SU-DHL-6 (cell line): Measurements from ENCODE around the gene MNAT1.

ENCODE experiments used
- H2AFZ ChIP-seq: fragments of 200-600 bp; sonication (generic); 2 replicates; pipeline ENCODE4 v1.6.1; 2014; ENCODE audit warnings: low read depth, mild to moderate bottlenecking, moderate library complexity, mixed read lengths, antibody characterized with exemption, low read length; ENCODE audit not compliant: severe bottlenecking
- H3F3A ChIP-seq: fragments of 200-600 bp; shearing (Covaris generic); 2 replicates; pipeline ENCODE4 v1.6.0; 2016; ENCODE audit warnings: antibody characterized with exemption, mild to moderate bottlenecking; ENCODE audit not compliant: insufficient read depth
- H3K27ac ChIP-seq: fragments of 200-600 bp; sonication (generic); 2 replicates; pipeline ENCODE4 v1.5.1; 2016; ENCODE audit warnings: low read depth, mild to moderate bottlenecking, low read length, moderate library complexity, mixed read lengths
- H3K27me3 ChIP-seq: fragments of 200-600 bp; sonication (generic), shearing (Covaris generic); 2 replicates; pipeline ENCODE4 v1.6.0; 2014; ENCODE audit warnings: mild to moderate bottlenecking, low read length
- H3K36me3 ChIP-seq: fragments of 200-600 bp; sonication (generic); 2 replicates; pipeline ENCODE4 v1.6.1; 2014; ENCODE audit warnings: mild to moderate bottlenecking, low read length, mixed read lengths
- H3K4me2 ChIP-seq: fragments of 300-600, 200-600 bp; shearing (Covaris generic), sonication (generic); 2 replicates; pipeline ENCODE4 v1.6.0; 2014; ENCODE audit warnings: low read length, low read depth, mild to moderate bottlenecking; ENCODE audit not compliant: poor library complexity, severe bottlenecking
- H3K4me3 ChIP-seq: fragments of 200-600 bp; sonication (generic); 2 replicates; pipeline ENCODE4 v1.5.1; 2014; ENCODE audit warnings: antibody characterized with exemption, low read length, mild to moderate bottlenecking, mixed read lengths; ENCODE audit not compliant: insufficient read depth, poor library complexity, severe bottlenecking
- H3K79me2 ChIP-seq: fragments of 200-600 bp; sonication (generic); 2 replicates; pipeline ENCODE4 v1.6.1; 2014; ENCODE audit warnings: mild to moderate bottlenecking, low read length, moderate library complexity; ENCODE audit not compliant: insufficient read depth
- H3K9ac ChIP-seq: fragments of 200-600 bp; sonication (generic); 2 replicates; pipeline ENCODE4 v1.7.0; 2014; ENCODE audit warnings: mild to moderate bottlenecking, low read length
- H3K9me2 ChIP-seq: fragments of 200-600 bp; sonication (generic); replicated peaks from 2 replicates; pipeline ENCODE4 v1.6.1; 2014; ENCODE audit warnings: low read length; ENCODE audit not compliant: insufficient read depth
- H3K9me3 ChIP-seq: fragments of 200-600 bp; sonication (generic); 2 replicates; pipeline ENCODE4 v1.6.1; 2014; ENCODE audit warnings: low read length, mixed read lengths; ENCODE audit not compliant: insufficient read depth
- H4K20me1 ChIP-seq: fragments of 200-600 bp; sonication (generic); 2 replicates; pipeline ENCODE4 v1.6.1; 2014; ENCODE audit warnings: low read depth, mild to moderate bottlenecking, antibody characterized with exemption, low read length, moderate library complexity, mixed read lengths
- EZH2phosphoT487 ChIP-seq: fragments of 200-600 bp; sonication (generic), shearing (Covaris generic); conservative IDR thresholded peaks from 2 replicates; pipeline ENCODE4 v1.6.1; 2018; ENCODE audit warnings: mild to moderate bottlenecking, antibody characterized with exemption, low read length, moderate library complexity, mixed read lengths
- TF ChIP-seq, protein P1 (sequence below): fragments of 200-600 bp; sonication (generic); IDR thresholded peaks from one replicate; pipeline ENCODE4 v1.5.1; 2017; ENCODE audit warnings: antibody characterized with exemption, mild to moderate bottlenecking, low read length, moderate library complexity; ENCODE audit not compliant: insufficient read depth, poor library complexity, severe bottlenecking

The MNAT1 gene

DNA sequence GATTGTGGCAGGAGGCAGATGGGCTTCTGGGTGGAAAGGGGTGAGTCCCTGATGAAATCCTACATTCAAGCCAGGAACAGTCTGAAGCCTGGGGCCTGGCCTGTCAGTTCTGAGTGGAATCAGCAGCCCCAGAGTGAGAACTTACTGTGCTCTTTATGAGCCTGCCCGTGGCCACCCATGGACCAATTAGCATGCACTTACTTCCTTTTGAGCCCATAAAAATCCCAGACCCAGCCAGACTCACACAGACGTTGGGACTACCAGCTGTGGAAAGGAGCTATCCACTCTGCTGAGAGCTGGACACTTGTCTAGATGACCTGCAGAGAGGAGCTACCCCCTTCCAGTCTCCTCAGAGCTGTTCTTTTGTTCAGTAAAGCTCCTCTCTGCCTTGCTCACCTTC, 104.5 kb downstream of the MNAT1 start:
- Histone ChIP-seq H3K79me2 (no peaks in the 10 kb centered on the region), H3K4me3 (no peak overlapping the region), H3K27me3 (no peaks in the 10 kb centered on the region)

DNA sequence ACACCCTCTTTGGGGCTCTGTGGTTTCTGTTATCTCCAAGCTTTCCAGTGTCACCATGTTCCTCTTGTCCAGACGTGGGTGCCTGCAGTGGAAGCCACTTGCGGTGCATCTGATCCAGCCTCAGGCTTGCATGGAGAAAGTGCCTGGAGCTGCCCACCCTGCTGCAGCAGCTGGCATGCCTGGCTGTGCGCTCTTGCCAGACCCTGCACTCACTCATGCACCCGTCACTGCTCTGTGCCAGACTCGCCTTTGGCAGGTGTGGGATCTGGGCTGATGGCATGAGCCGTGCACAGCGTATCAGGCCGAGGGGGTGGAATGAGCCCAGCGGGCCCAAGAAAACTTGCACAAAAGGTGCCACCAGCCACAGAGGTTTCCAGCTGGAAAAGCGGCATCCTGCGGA, 105.1 kb downstream of the MNAT1 start:
- TF ChIP-seq, protein P1, sequence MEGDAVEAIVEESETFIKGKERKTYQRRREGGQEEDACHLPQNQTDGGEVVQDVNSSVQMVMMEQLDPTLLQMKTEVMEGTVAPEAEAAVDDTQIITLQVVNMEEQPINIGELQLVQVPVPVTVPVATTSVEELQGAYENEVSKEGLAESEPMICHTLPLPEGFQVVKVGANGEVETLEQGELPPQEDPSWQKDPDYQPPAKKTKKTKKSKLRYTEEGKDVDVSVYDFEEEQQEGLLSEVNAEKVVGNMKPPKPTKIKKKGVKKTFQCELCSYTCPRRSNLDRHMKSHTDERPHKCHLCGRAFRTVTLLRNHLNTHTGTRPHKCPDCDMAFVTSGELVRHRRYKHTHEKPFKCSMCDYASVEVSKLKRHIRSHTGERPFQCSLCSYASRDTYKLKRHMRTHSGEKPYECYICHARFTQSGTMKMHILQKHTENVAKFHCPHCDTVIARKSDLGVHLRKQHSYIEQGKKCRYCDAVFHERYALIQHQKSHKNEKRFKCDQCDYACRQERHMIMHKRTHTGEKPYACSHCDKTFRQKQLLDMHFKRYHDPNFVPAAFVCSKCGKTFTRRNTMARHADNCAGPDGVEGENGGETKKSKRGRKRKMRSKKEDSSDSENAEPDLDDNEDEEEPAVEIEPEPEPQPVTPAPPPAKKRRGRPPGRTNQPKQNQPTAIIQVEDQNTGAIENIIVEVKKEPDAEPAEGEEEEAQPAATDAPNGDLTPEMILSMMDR: no peak
- TF ChIP-seq EZH2phosphoT487: no peak
- no peaks in the 10 kb centered on the region for H3K9me2 ChIP-seq
- no peaks in the 10 kb centered on the region for H4K20me1 ChIP-seq
- H3K9ac ChIP-seq: no peak overlapping the region
- H2AFZ ChIP-seq: no peak overlapping the region
- no peaks in the 10 kb centered on the region for H3K79me2 ChIP-seq
- no peaks in the 10 kb centered on the region for H3K9me3 ChIP-seq
- no peaks in the 10 kb centered on the region for H3F3A ChIP-seq
- no peak overlapping the region for H3K4me3 ChIP-seq
- no peaks in the 10 kb centered on the region for H3K36me3 ChIP-seq
- H3K4me2 ChIP-seq: no peak overlapping the region
- H3K27ac ChIP-seq: no peak overlapping the region
- H3K27me3 ChIP-seq: no peaks in the 10 kb centered on the region

More for the DNA sequence above, 104.5 kb downstream of the MNAT1 start:
- TF ChIP-seq, protein P1: no peak
- no peak for TF ChIP-seq EZH2phosphoT487
- Histone ChIP-seq H3K9me3 (no peaks in the 10 kb centered on the region), H3K27ac (no peak overlapping the region), H3K9ac (no peak overlapping the region), H3K9me2 (no peaks in the 10 kb centered on the region), H3K36me3 (no peaks in the 10 kb centered on the region), H2AFZ (no peak overlapping the region), H4K20me1 (no peaks in the 10 kb centered on the region), H3K4me2 (no peak overlapping the region), H3F3A (no peaks in the 10 kb centered on the region)

DNA sequence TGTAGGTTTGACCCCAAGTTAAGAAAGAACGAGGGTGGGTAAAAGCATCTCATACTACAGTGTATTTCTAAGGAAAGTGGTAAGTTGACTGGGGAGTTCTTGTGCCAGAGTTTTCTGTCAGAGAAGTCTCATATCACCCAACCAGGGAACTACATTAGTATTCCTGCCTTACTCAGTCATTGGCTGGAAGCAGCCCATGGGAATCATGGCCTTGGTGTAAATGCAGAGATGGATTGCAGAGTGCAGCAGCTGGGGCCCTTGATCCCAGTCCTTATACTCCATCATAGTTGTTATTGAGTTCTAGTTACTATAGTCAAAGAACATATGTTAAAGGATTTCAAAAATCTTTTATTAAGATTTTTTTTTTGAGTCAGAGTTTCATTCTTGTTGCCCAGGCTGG, 105.8 kb downstream of the MNAT1 start:
- no peak overlapping the region for H3K4me2 ChIP-seq
- no peak overlapping the region for H3K4me3 ChIP-seq
- H3K9me2 ChIP-seq: no peaks in the 10 kb centered on the region
- no peaks in the 10 kb centered on the region for H3K27me3 ChIP-seq
- peaks cover 2% of the 10 kb centered on the region; the same call in 1 of the 2 replicates for H3F3A ChIP-seq
- no peaks in the 10 kb centered on the region for H3K36me3 ChIP-seq
- no peak overlapping the region for H3K9ac ChIP-seq
- TF ChIP-seq, protein P1: no peak
- no peak for TF ChIP-seq EZH2phosphoT487
- no peak overlapping the region for H2AFZ ChIP-seq
- H3K79me2 ChIP-seq: no peaks in the 10 kb centered on the region
- H3K9me3 ChIP-seq: no peaks in the 10 kb centered on the region
- H3K27ac ChIP-seq: no peak overlapping the region
- no peaks in the 10 kb centered on the region for H4K20me1 ChIP-seq

DNA sequence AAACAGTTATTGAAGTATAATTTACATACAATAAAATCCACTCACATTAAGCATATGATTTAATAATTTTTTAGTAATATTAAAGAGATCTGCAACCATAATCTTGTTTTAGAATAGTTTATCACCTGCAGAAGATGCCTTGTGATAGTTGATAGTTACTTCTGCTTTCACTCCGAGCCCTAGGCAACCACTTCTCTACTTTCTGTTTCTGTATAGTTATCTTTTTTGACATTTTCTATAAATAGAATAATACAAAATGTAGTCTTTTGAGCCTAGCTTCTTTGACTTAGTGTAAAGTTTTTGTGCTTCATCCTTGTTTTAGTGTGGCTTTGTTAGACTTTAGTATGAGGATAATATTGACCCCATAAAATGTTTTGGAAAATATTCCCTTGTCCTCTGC, 111.0 kb downstream of the MNAT1 start:
- Histone ChIP-seq H3F3A (peaks cover 14% of the 10 kb centered on the region), H3K27me3 (no peaks in the 10 kb centered on the region), H3K4me3 (peak overlapping the region; percentile 49), H3K9me3 (peaks cover 16% of the 10 kb centered on the region), H3K9ac (peak overlapping the region; percentile 31), H4K20me1 (no peaks in the 10 kb centered on the region), H2AFZ (no peak overlapping the region), H3K4me2 (peak overlapping the region; percentile 99), H3K27ac (peak overlapping the region; percentile 96), H3K9me2 (no peaks in the 10 kb centered on the region), H3K79me2 (no peaks in the 10 kb centered on the region), H3K36me3 (peaks cover 33% of the 10 kb centered on the region)
- TF ChIP-seq, protein P1: no peak
- TF ChIP-seq EZH2phosphoT487: no peak
